Measurements from ENCODE around the gene CBLN1.
"Not testable (repeated sequence)": the region's sequence is repeated elsewhere in the genome, so short reads cannot be mapped to it uniquely, and the experiment has no call there.

Gene CBLN1

GRCh38 chr16:49277766-49278566 lies 3.7 kb downstream of the CBLN1 start:
- in situ Hi-C loops (cut with MboI; ENCODE audit: low sequenced_read_pairs) = no loop called here

DNA sequence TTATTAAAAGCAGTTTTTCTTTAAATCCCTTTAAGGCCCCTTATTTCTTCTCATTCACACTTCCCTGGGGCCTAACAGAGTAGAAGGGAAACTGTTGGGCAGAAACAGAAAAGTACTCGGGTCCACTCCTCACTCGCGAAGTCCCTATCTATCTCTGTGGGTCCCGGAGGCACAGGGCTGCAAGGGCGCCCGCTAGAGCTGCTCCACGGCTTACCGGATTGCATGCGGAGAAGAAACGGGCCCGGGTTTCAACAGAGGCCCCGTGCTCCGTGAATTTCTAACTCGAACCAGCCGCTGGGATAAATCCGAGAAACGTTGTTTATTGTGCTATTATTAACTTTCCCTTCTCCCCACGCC lies 4.3 kb downstream of the CBLN1 start:
- in situ Hi-C loops (cut with MboI; ENCODE audit: low sequenced_read_pairs) = no loop called here

DNA sequence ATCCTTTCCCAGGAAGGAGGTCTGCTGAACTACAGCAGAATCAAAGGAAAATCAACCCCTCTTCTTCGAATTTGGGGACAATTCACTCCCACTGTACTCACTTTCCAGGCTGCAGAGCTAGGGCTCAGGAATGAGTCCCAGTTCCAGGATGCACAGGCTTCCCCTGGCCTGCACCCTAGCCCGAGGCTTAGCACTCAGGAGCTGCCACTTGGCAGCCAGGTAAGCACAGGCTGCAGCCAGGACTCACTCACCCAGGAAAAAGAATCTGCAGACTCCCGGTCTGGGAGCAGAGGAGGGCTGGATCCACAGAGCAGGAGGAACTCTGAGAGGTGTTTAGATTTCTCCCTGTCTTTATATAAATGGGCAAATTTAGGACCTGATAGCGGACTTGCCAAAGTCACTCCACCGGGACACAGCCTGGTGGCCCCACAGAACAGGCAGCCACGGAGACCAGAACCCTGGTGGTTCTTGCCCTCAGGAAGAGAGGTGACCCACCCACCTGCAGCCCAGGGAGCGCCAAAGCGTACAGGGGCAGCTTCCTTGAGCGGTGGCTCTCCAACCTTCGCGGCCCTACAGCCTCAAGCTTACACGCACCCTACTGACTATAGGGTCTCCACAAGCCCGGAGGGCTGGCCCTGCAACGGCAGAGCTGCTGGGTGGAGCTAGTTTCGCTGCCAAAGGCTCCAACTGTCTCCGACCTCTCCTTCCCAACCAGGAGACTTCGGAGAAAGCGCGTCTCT lies 4.8 kb downstream of the CBLN1 start:
- in situ Hi-C loops (cut with MboI; ENCODE audit: low sequenced_read_pairs) = no loop called here

- in situ Hi-C loops (cut with MboI; ENCODE audit: low sequenced_read_pairs) = no loop called here
These were observed 5.8 kb downstream of the CBLN1 start for GRCh38 chr16:49275870-49276269.

GRCh38 chr16:49275050-49275730 lies 6.4 kb downstream of the CBLN1 start:
- in situ Hi-C loops (cut with MboI; ENCODE audit: low sequenced_read_pairs) = no loop called here

- in situ Hi-C loops (cut with MboI; ENCODE audit: low sequenced_read_pairs) = no loop called here
These were observed 7.0 kb downstream of the CBLN1 start for GRCh38 chr16:49274591-49274990.

DNA sequence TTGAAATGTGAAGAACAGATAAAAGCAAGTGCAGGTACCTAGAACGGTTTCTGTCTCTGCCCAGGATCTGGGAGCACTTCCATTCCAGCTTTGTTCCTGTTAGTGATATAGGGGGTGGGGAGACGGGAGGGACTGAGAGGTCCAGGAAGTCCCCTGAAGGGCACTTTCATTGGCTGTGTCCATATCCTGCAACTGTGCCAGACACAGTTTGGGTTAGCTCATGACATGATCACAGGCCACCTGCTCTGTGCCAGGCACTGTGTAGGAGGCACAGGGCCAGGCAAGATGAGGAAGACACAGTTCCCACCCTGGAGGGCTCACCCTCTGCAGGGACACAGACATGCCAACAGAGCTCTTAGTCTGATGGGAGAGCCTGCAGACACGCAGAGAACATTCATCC lies 7.9 kb downstream of the CBLN1 start:
- in situ Hi-C loops (cut with MboI; ENCODE audit: low sequenced_read_pairs) = no loop called here

DNA sequence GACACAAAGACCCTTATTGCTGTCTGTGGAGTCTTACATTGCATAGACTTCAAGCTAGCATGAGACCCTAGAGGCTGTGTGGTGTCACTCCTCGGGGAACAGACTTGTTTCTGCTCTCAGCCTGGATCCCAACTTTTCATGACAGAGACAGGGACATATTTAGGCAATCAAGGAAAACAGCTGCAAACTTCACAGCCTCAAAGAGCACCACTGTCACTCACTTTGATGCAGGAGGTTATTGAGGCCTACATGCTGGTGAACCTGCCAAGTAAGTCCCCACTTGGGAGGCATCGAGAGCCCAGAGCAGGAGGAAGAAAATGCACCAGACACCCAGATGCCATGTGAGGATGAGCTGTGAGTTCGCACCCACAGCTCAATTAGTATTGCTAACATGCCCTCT lies 10.3 kb downstream of the CBLN1 start:
- in situ Hi-C loops (cut with MboI; ENCODE audit: low sequenced_read_pairs) = no loop called here

- in situ Hi-C loops (cut with MboI; ENCODE audit: low sequenced_read_pairs) = no loop called here
These were observed 12.4 kb downstream of the CBLN1 start for GRCh38 chr16:49269201-49269600.

- in situ Hi-C loops (cut with MboI; ENCODE audit: low sequenced_read_pairs) = no loop called here
These were observed 13.0 kb downstream of the CBLN1 start for GRCh38 chr16:49268667-49269066.

DNA sequence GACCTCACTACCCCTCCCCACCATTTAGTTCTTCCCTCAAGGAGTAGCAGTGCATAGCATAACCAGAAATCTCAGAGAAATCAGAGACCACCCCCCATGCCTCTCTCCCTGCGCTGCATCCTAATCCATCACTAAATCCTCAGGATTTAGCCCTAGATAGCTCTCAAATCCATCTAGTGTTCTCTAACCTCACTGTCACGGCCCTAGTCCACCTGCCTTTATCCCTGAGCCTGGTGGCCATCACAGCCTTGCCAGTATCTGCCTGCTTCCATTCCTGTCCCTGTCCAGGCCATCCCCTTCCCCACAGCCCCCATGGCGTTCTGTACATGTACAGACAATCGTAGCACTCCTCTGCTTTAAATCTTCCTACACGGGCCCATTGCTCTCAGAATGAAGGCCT lies 19.1 kb downstream of the CBLN1 start:
- in situ Hi-C loops (cut with MboI; ENCODE audit: low sequenced_read_pairs) = no loop called here

DNA sequence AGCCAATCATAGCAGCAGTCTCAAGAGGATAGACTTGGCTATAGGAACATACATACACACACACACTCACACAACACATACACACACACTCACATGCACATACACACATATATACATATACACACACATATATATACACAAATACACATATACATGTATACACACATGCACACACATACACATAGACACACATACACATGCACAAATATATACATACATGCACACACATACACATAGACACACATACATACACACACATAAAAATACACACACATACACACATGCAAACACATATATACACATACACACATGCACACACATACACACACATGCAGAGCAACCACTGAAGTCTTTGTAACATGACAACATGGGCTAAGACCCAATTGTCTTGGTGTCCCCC lies 19.7 kb downstream of the CBLN1 start:
- in situ Hi-C loops (cut with MboI; ENCODE audit: low sequenced_read_pairs) = no loop called here

DNA sequence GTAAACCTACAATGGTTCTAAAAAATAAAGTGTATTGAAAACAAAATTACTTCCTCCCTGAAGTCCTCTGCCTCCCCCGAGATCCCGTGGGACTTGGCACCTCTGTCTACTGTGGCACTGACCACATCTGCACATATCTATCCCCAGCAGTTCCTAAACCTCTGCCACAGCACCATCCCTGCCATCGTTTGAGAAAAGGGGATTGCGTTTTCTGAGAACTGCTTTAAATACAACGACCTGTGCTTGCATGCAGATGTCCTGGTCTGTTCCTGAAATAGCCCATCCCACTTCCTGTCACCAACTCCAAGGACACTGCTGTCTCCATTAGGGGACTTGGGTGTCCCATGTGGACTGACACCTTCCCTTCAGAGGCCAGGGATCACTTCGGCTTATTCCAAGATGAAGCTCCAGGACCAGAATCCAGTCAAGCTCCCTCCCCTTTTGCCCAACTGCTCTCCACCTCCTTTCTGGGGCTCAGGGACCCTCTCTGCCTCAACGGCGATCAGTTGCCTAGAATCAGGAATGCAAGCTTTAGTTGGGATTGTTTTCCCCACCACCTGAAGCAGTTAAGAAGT lies 20.6 kb downstream of the CBLN1 start:
- in situ Hi-C loops (cut with MboI; ENCODE audit: low sequenced_read_pairs) = no loop called here

DNA sequence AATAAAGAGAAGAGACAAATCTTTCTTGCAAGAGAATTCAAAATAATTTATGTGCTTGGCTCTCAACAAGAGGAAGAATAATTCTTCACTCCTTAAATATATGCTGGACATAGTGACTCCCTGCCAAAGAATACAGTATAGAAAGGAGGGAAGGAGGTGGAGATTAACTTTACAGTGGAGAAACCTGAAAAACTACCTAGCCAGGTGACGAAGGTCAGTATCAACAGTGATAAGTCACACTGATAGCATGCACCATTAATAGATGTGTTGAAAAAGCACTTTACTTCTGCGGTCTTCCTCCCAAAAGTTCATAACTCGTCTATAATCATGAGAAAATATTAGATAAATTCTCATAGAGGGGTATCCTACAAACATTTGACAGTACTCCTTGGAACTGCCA lies 21.4 kb downstream of the CBLN1 start:
- in situ Hi-C loops (cut with MboI; ENCODE audit: low sequenced_read_pairs) = no loop called here

DNA sequence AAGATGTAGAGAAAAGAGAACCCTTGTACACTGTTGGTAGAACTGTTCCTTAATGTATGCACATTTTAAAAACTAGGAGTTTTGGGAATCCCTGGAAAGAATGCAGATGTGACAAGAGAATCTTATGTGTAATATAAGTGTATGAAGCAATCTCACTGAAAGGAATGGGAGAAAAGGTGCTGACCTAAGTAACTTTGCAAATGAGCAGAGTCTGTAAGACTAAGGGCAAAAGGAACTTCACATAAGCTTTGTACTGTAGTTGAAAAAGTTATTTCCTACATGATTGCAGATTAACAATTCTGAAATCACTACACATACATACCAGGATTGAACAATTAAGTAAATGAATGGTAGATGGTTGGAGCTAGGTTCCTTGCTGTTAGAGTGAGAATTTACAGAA lies 22.3 kb downstream of the CBLN1 start:
- in situ Hi-C loops (cut with MboI; ENCODE audit: low sequenced_read_pairs) = no loop called here

DNA sequence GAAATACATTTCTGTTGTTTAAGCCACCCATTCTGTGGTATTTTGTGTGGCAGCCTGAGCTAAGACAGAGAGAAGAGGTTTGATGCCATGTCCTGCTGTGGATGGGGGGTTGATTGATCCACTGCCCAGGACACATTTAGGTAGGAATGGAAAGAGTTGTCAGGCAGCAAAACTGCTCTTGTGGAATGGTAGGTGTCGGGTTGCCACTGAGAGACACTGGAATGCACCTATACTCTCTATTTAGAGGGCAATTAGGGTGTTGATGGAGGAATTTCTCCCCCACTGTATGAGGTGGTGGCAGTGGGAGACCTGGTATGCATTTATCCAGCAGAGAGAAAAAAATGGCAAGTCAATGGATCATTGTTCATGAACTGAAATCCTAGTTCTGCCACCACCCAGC lies 30.9 kb downstream of the CBLN1 start:
- in situ Hi-C loops (cut with MboI; ENCODE audit: low sequenced_read_pairs) = no loop called here

DNA sequence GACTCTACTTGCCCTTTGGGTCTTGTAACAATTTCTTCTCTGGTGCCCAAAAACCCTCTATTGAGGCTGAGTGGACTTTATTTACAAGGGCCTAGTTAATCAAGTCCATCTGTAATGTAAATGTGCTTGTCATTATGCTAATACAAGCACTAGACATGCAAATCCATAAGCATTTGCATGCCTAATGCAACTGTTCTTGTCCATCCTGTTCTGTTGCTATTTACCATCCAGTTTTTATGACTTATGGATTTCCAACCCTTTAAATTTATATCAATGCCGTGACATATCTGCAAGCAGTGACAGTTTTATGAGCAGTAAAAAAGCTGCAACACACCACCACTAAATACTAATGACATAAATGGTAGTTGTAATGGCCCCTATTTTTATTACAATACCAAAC lies 33.4 kb downstream of the CBLN1 start:
- in situ Hi-C loops (cut with MboI; ENCODE audit: low sequenced_read_pairs) = no loop called here

GRCh38 chr16:49236216-49236615 lies 45.4 kb downstream of the CBLN1 start:
- in situ Hi-C loops (cut with MboI; ENCODE audit: low sequenced_read_pairs) = no loop called here

GRCh38 chr16:49228335-49228734 lies 53.3 kb downstream of the CBLN1 start:
- in situ Hi-C loops (cut with MboI; ENCODE audit: low sequenced_read_pairs) = not testable (repeated sequence)

Data from hTERT RPE-1 (cell line).